GM18508 (cell line): Measurements from ENCODE around the gene ZBTB32.

Source experiments
- ATAC-seq: cut with Tn5 transposase; IDR thresholded peaks from one replicate; pipeline ENCODE4 v1.9.1; 2021; ENCODE audit warnings: moderate number of reproducible peaks; ENCODE audit not compliant: insufficient read depth, unreplicated experiment

ZBTB32 gene

GRCh38 chr19:35733180-35734125 lies 29.1 kb downstream of the ZBTB32 start:
- ATAC-seq = no peak

GRCh38 chr19:35734273-35734672 lies 29.9 kb downstream of the ZBTB32 start:
- no peak for ATAC-seq

- no peak for ATAC-seq
Measured at GRCh38 chr19:35734889-35735288, 30.5 kb downstream of the ZBTB32 start.

- no peak for ATAC-seq
Measured at GRCh38 chr19:35736913-35737886, 32.8 kb downstream of the ZBTB32 start.

DNA sequence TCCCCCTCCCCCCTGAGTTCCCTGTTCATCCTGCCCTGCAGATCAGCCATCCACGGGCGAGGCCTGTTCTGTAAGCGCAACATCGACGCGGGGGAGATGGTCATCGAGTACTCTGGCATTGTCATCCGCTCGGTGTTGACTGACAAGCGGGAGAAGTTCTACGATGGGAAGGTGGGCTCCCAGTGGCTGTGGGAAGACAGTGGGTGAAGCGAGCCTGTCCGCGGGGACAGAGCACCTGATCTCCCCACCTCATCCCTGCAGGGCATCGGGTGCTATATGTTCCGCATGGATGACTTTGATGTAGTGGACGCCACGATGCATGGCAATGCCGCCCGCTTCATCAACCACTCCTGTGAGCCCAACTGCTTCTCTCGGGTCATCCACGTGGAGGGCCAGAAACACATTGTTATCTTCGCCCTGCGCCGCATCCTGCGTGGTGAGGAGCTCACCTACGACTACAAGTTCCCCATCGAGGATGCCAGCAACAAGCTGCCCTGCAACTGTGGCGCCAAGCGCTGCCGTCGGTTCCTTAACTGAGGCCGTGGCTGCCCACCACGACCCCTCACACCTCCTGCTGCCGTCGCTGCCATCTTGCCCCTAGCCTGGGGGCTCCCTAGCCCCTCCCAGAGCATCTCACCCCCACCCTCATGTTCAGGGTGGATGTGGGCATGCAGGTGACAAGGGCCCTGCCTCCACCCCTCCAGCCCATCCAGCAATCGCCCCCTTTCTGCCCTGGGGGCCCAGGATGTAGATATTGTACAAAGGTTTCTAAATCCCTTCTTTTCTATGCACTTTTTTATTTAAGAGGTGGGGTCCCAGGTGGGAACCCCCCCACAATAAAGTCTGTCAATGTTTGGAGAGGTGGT lies 33.9 kb downstream of the ZBTB32 start:
- no peak for ATAC-seq

- no peak for ATAC-seq
Measured at GRCh38 chr19:35738887-35739229, 34.5 kb downstream of the ZBTB32 start.

- no peak for ATAC-seq
Measured at GRCh38 chr19:35739275-35740107, 35.1 kb downstream of the ZBTB32 start.

GRCh38 chr19:35740108-35740422 lies 35.7 kb downstream of the ZBTB32 start:
- no peak for ATAC-seq

- no peak for ATAC-seq
Measured at GRCh38 chr19:35740423-35741202, 36.3 kb downstream of the ZBTB32 start.

DNA sequence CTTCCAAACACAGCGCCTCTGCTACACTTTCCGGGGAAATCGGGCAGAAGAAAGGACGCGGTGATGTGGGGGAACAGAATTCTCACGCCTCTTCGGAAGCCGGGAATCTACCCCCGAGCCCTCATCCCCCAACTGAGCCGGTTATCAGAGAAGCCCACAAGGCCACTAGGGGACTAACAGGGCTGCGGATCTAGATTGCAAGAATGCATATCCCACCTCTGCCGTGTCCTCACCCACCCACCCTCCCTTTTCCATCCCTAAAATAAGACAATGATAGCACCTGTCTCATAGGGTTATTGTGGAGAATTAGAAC lies 36.8 kb downstream of the ZBTB32 start:
- no peak for ATAC-seq

- ATAC-seq = no peak
Measured at GRCh38 chr19:35742121-35742724, 37.9 kb downstream of the ZBTB32 start, which contains the start of gene IGFLR1. IGFLR1 (minus strand) TSS chr19:35742452; CDS start chr19:35741180, 1,272 bp downstream.

GRCh38 chr19:35743640-35744429 lies 39.5 kb downstream of the ZBTB32 start:
- no peak for ATAC-seq

GRCh38 chr19:35744430-35745327 lies 40.3 kb downstream of the ZBTB32 start:
- no peak for ATAC-seq

DNA sequence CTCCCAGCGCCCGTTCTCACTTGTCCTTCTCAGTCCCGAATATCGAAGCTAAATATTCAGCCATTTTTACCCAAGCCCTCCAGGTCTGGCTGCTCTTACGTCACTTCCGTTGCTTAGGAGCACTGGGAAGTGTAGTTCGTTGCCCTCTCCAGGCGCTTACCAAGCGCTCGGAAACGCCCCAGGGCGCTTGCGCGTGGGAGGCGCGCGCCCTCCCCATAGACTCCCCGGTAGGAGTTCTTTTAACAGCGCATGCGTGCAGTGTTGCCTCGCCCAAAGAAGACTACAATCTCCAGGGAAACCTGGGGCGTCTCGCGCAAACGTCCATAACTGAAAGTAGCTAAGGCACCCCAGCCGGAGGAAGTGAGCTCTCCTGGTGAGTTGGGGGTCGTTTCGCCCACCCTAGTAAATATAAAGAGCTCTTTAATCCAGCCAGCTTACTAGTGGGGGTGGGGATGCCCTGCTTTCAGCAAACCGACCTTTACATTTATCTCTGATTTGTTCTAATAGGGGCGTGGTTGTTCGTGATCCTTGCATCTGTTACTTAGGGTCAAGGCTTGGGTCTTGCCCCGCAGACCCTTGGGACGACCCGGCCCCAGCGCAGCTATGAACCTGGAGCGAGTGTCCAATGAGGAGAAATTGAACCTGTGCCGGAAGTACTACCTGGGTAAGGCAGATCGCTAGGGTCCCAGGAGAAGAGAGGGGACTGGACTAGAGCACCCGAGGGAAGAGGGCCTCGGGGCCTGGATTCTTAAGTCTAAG lies 41.1 kb downstream of the ZBTB32 start, which contains the start of the genes PSENEN and U2AF1L4:
Gene PSENEN (plus strand): TSS at position 324 of the 759 bp plus-strand sequence. CDS start 280 bp downstream, at position 604.
Gene U2AF1L4 (minus strand): TSS at position 91 of the 759 bp plus-strand sequence. CDS start 27 bp downstream, at position 64.
- ATAC-seq = no peak

GRCh38 chr19:35746087-35746462 lies 41.7 kb downstream of the ZBTB32 start:
- ATAC-seq = no peak

DNA sequence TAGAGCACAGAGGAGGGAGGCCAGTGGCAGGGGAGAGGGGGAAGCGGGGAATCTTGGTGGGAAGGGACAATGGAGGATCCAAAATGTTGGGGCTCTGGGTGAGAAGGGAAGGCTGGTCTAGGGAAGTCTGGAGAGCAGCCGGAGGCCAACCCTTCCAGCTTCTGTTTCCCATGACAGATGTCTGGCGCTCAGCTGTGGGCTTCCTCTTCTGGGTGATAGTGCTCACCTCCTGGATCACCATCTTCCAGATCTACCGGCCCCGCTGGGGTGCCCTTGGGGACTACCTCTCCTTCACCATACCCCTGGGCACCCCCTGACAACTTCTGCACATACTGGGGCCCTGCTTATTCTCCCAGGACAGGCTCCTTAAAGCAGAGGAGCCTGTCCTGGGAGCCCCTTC lies 42.2 kb downstream of the ZBTB32 start:
- no peak for ATAC-seq
